ENCODE measurements around the gene LOC128125822.
A peak's percentile ranks its signal among the peaks of the same experiment; 100 is the strongest.
"Not testable (repeated sequence)": the region's sequence is repeated elsewhere in the genome, so short reads cannot be mapped to it uniquely, and the experiment has no call there.

Gene LOC128125822

GRCh38 chr6:63584566-63584965, 12.3 kb downstream of the LOC128125822 start:
- DNase-seq, result no peak

GRCh38 chr6:63585652-63586051, 13.4 kb downstream of the LOC128125822 start:
- not testable (repeated sequence) for DNase-seq

DNA sequence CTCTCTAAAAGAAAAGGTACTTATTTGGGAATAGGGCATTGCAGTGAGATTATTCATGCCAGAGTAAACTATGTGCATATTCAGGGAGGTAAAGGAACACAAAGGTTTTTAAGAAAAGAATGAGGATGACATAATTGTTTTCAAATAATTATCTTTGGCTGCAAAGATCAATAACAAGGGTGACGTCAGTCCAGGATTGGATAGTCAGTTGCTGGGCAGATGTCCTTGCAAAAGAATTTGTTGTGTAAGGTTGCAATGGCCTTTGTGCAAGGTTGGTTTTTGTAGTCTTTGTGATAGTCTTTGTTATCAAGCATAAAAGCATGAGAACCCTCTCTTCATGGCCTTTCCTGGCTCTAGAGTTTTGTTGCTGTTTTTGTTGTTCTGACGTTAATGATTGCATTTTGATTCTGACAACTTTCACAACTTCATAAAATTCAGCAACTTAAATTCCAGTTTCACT, 17.7 kb downstream of the LOC128125822 start:
- DNase-seq, result no peak

DNA sequence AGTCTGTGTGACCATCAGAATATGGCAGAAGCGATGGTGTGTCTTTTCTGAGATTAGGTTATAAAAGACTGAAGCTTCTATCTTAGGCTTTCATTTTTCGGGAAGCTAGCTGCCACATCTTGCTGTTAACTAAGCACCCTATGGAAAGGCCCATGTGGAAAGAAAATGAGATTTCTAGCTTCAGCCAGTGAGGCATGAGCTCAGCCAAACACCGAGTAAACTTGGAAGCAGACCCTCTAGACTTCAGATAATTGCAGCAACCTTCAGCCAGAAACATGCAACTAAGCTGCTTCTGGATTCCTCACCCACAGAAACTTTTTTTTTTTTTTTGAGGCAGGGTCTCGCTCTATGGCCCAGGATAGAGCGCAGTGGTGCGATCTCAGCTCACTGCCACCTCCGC, 20.6 kb downstream of the LOC128125822 start:
- no peak for DNase-seq

DNA sequence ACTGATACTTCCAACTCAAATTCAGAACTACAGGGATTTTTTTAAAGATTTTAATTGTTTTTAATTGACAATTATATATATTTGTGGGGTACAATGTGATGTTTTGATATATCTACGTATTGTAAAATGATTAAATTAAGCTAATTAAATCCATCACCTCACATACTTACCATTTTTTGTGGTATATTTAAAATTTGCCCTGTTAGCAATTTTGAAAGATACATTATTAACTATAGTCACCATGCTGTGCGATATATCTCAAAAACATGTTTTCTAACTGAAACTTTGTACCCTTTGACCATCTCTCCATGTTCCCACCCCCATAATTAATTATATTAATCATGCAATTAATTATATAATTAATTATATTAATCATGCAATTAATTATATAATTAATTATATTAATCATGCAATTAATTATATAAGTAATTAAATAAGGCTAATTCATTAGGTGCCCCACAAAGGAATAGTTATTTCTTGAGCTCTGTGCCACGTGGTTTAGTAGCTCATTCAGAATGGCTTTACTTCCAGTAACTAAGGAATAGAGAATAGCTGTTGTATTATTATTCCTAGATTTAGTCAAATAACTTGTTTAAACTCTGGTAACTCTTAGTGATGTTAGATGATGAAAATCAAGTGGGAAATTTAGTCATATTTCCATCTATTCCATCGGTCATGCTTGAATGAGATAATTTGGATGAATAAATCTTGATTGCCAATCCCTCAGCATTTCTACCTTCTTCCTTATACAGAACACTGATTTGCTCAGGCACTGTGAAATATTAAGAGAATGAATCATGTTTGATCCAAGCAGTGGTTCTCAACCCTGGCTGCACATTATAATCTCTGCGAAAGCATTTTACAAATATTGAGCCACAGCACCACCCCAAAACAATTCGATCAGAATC, 25.1 kb downstream of the LOC128125822 start:
- DNase-seq, result peak; percentile 11

DNA sequence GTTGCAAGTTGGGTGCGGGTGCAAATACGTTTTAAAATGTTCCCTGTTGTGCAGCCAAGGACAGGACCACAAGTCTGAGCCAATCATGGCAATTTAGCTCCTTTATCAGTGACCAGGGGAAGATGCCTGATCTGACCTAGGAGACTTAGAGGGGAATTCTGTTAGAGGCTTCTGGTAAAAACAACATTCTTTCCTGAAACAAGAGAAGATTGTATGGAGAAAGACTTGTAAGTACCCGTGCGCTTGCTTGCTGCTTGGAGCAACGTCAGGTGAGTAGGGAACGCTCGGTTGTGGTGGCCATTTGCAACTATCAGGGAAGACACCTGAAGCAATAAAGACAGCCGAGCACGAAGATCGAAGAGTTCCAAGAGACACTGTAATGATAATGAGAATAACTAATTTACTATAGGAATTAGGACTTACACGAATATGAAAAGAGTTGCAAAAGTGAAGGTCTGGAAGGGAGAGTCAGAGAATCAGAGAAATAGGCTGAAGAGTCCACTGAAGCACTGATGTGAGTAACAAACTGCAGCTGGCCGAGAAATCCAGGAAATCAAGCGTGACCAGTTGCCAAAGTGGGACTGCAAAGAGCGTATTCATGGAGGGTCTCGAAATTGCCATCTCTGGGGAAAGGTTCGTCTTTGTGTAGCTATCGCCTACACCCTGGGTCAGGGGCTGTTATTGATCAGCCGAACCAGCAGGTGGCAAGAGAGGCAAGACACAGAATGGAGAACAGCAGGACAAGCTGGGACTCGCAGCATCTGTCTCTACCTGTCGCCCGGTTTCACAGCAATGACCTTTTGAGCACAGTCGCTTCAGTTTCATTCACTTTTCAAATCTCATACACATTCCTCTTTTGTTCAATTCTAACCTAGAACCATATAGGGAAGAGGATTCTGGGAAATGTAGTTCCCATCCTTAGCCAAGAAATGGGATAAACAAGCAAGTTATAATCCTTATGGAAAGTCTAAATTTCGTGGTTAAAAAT, 26.1 kb downstream of the LOC128125822 start:
- DNase-seq, result peak; percentile 81

DNA sequence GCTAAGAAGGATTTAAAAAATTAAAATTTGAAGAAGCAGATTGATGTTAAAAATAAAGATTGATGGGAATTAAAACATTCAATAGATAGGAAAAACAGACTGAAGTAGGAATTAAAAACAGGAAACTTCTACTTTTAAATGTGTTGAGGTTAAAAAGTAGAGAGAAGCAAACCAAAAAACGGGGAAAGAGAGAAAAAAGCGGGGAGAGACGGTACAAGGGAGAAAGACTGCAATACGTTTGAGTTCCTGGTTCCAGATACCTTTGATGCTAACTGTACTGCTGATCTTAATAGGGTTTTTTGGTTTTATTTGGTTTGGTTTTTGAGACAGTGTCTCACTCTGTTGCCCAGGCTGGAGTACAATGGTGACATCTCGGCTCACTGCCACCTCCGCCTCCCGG, 27.0 kb downstream of the LOC128125822 start:
- DNase-seq, result no peak

DNA sequence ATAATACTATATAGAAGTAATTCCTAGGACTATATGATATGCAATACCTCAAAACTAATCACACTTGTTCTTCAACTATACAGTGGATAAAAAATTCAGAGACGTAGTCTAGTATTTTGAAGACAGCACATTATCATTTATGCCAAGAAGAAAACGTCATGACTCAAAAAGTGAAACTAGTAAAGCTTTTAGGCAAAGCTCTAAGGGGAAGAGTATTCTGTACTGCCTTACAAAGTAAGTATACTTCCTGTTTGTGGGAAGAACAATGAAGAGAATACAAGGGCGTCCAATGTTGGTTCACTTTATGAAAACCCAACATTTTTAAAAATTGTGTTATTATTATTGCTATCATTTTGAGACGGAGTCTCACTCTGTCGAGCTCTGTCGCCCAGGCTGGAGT, 27.9 kb downstream of the LOC128125822 start:
- DNase-seq, result no peak

DNA sequence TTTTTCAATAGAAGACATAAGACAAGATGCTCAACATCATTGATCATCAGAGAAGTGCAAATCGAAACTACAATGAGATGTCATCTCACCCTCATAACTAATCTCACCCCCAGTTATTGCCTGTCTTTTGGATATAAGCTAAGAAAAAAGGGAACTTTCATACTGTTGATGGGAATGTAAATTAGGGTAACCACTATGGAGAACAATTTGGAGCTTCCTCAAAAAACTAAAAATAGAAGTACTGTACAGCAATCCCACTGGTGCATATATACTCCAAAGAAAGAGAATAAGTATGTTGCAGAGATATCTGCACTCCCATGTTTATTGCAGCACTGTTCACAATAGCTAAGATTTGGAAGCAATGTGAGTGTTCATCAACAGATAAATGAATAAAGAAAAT, 37.0 kb downstream of the LOC128125822 start:
- DNase-seq, result no peak

- DNase-seq, result no peak
These were observed 38.7 kb downstream of the LOC128125822 start for GRCh38 chr6:63610944-63611343.

GRCh38 chr6:63611560-63611959, 39.3 kb downstream of the LOC128125822 start:
- DNase-seq, result no peak

DNA sequence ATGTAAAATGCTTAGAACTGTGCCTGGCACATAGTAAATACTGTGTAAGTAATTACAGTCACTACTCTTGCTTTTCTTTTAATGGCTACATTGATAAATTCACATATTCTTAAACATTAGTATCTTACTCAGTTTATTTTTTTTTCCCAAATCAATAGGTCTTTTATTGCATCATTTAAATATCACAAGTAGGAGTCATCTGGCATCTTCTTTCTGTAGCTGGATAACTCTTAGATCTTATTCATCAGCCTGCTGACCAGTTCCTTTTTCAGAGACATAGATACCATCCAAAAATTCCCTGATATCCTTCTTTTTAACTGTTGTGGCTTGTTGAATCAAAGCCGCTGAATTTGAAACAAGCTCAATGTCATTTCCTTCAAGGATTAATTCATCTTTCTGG, 43.3 kb downstream of the LOC128125822 start:
- DNase-seq, result no peak
